Dendritic cell treated with granulocyte-macrophage colony-stimulating factor and Interleukin-4, amounts not matched to agents 40 ng/mL and 50 ng/mL, for 4 days (primary cell): ENCODE results near the gene SH3TC1.

Experiments
- H3K27ac Mint-ChIP-seq: one replicate; pipeline ENCODE4 v1.8.0; 2022; ENCODE audit warnings: mild to moderate bottlenecking, mixed read lengths
- H3K27me3 Mint-ChIP-seq: one replicate; pipeline ENCODE4 v1.8.0; 2022; ENCODE audit warnings: mild to moderate bottlenecking, mixed read lengths
- H3K36me3 Mint-ChIP-seq: one replicate; pipeline ENCODE4 v1.8.0; 2022; ENCODE audit warnings: low read depth, mixed read lengths
- H3K4me1 Mint-ChIP-seq: one replicate; pipeline ENCODE4 v1.8.0; 2022; ENCODE audit warnings: low read depth, mixed read lengths
- H3K4me3 Mint-ChIP-seq: one replicate; pipeline ENCODE4 v1.8.0; 2022; ENCODE audit warnings: mild to moderate bottlenecking, moderate library complexity, mixed read lengths
- H3K9me3 Mint-ChIP-seq: one replicate; pipeline ENCODE4 v1.8.0; 2022; ENCODE audit warnings: mixed read lengths
- intact Hi-C: fragments of 100-400 bp; cut with micrococcal nuclease; formaldehyde crosslinking; loops from one replicate; pipeline ENCODE4 v1.15.0; 2022

The SH3TC1 gene

GRCh38 chr4:8234715-8235114 is 35.6 kb downstream of the SH3TC1 start:
- Mint-ChIP-seq H3K9me3 (no peaks in the 10 kb centered on the region), H3K27me3 (no peaks in the 10 kb centered on the region), H3K4me3 (no peak overlapping the region), H3K27ac (no peak overlapping the region), H3K4me1 (peaks cover 31% of the 10 kb centered on the region), H3K36me3 (no peaks in the 10 kb centered on the region)
- intact Hi-C loops: no loop called here

- H3K36me3 Mint-ChIP-seq: no peaks in the 10 kb centered on the region
- intact Hi-C loops: no loop called here
- no peak overlapping the region for H3K27ac Mint-ChIP-seq
Measured at GRCh38 chr4:8235224-8235623, 36.1 kb downstream of the SH3TC1 start.

GRCh38 chr4:8235686-8236085 is 36.6 kb downstream of the SH3TC1 start:
- Mint-ChIP-seq H3K4me3 (no peak overlapping the region), H3K9me3 (no peaks in the 10 kb centered on the region), H3K27ac (no peak overlapping the region), H3K27me3 (no peaks in the 10 kb centered on the region), H3K4me1 (peaks cover 33% of the 10 kb centered on the region), H3K36me3 (no peaks in the 10 kb centered on the region)
- intact Hi-C loops: no loop called here

More at GRCh38 chr4:8235224-8235623, 36.1 kb downstream of the SH3TC1 start:
- Mint-ChIP-seq H3K4me1 (peaks cover 33% of the 10 kb centered on the region), H3K27me3 (no peaks in the 10 kb centered on the region), H3K4me3 (no peak overlapping the region), H3K9me3 (no peaks in the 10 kb centered on the region)

- H3K27me3 Mint-ChIP-seq: no peaks in the 10 kb centered on the region
- H3K4me3 Mint-ChIP-seq: no peak overlapping the region
- intact Hi-C loops: no loop called here
- no peaks in the 10 kb centered on the region for H3K9me3 Mint-ChIP-seq
- no peaks in the 10 kb centered on the region for H3K36me3 Mint-ChIP-seq
- H3K4me1 Mint-ChIP-seq: peaks cover 33% of the 10 kb centered on the region
- no peak overlapping the region for H3K27ac Mint-ChIP-seq
Measured at GRCh38 chr4:8236106-8236919, 37.2 kb downstream of the SH3TC1 start.

GRCh38 chr4:8236920-8237195 is 37.8 kb downstream of the SH3TC1 start:
- H3K27ac Mint-ChIP-seq: no peak overlapping the region

GRCh38 chr4:8237256-8237989 is 38.3 kb downstream of the SH3TC1 start:
- no peaks in the 10 kb centered on the region for H3K27me3 Mint-ChIP-seq
- H3K36me3 Mint-ChIP-seq: no peaks in the 10 kb centered on the region
- no peak overlapping the region for H3K4me3 Mint-ChIP-seq
- no peak overlapping the region for H3K27ac Mint-ChIP-seq
- H3K4me1 Mint-ChIP-seq: peaks cover 43% of the 10 kb centered on the region
- intact Hi-C loops: no loop called here
- no peaks in the 10 kb centered on the region for H3K9me3 Mint-ChIP-seq

More at GRCh38 chr4:8236920-8237195, 37.8 kb downstream of the SH3TC1 start:
- H3K36me3 Mint-ChIP-seq: no peaks in the 10 kb centered on the region
- no peaks in the 10 kb centered on the region for H3K9me3 Mint-ChIP-seq
- peaks cover 38% of the 10 kb centered on the region for H3K4me1 Mint-ChIP-seq
- no peak overlapping the region for H3K4me3 Mint-ChIP-seq
- intact Hi-C loops: no loop called here
- H3K27me3 Mint-ChIP-seq: no peaks in the 10 kb centered on the region

GRCh38 chr4:8238036-8238511 is 39.0 kb downstream of the SH3TC1 start:
- intact Hi-C loops: no loop called here
- Mint-ChIP-seq H3K4me1 (peaks cover 44% of the 10 kb centered on the region), H3K36me3 (no peaks in the 10 kb centered on the region), H3K4me3 (no peak overlapping the region), H3K27ac (no peak overlapping the region), H3K9me3 (no peaks in the 10 kb centered on the region), H3K27me3 (no peaks in the 10 kb centered on the region)

GRCh38 chr4:8238515-8239053 is 39.5 kb downstream of the SH3TC1 start:
- Mint-ChIP-seq H3K27ac (no peak overlapping the region), H3K27me3 (no peaks in the 10 kb centered on the region), H3K36me3 (no peaks in the 10 kb centered on the region), H3K4me1 (peaks cover 44% of the 10 kb centered on the region), H3K4me3 (no peak overlapping the region), H3K9me3 (no peaks in the 10 kb centered on the region)
- intact Hi-C loops: no loop called here

- intact Hi-C loops: no loop called here
- Mint-ChIP-seq H3K4me1 (peaks cover 46% of the 10 kb centered on the region), H3K4me3 (no peak overlapping the region), H3K9me3 (no peaks in the 10 kb centered on the region), H3K27me3 (no peaks in the 10 kb centered on the region), H3K36me3 (no peaks in the 10 kb centered on the region), H3K27ac (no peak overlapping the region)
Measured at GRCh38 chr4:8239226-8239625, 40.1 kb downstream of the SH3TC1 start.

GRCh38 chr4:8239661-8240060 is 40.6 kb downstream of the SH3TC1 start:
- Mint-ChIP-seq H3K27ac (no peak overlapping the region), H3K36me3 (no peaks in the 10 kb centered on the region), H3K4me1 (peaks cover 50% of the 10 kb centered on the region), H3K27me3 (no peaks in the 10 kb centered on the region), H3K4me3 (no peak overlapping the region), H3K9me3 (no peaks in the 10 kb centered on the region)
- intact Hi-C loops: loop anchor here (5.0 kb wide), 1 partner anchor 62 kb away; no protein-coding TSS in a partner anchor

- Mint-ChIP-seq H3K27me3 (no peaks in the 10 kb centered on the region), H3K4me3 (no peak overlapping the region), H3K36me3 (no peaks in the 10 kb centered on the region), H3K27ac (no peak overlapping the region), H3K9me3 (no peaks in the 10 kb centered on the region), H3K4me1 (peaks cover 53% of the 10 kb centered on the region)
- intact Hi-C loops: loop anchor here (5.0 kb wide), 1 partner anchor 63 kb away; no protein-coding TSS in a partner anchor
Measured at GRCh38 chr4:8240211-8241041, 41.3 kb downstream of the SH3TC1 start.

GRCh38 chr4:8241211-8241779 is 42.2 kb downstream of the SH3TC1 start:
- intact Hi-C loops: loop anchor here (5.0 kb wide), 1 partner anchor 64 kb away; no protein-coding TSS in a partner anchor
- Mint-ChIP-seq H3K36me3 (no peaks in the 10 kb centered on the region), H3K9me3 (no peaks in the 10 kb centered on the region), H3K27ac (no peak overlapping the region), H3K4me3 (no peak overlapping the region), H3K4me1 (peaks cover 62% of the 10 kb centered on the region), H3K27me3 (peaks cover 2% of the 10 kb centered on the region)
